Measurements from ENCODE around the gene KDM5A.

The KDM5A gene

DNA sequence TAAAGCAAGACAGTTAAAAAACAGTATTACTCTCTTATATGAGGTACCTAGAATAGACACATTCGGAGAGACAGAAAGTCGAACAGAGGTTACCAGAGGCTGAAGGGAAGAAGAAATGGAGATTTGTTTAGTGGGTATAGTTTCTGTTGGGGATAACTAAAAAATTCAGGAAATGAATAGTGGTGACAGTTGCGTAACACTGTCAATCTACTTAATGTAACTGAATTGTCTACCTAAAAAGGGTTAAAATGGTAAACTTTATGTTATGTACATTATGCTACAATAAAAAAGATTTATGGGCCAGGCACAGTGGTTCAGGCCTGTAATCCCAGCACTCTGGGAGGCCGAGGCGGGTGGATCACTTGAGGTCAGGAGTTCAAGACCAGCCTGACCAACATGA lies 95.9 kb downstream of the KDM5A start:
- DNase-seq (ENCODE audit: low read depth), result peak; percentile 28
- no peak for TF ChIP-seq MYC (IDR thresholded peaks at IDR 0.05; ENCODE audit: low read depth, low read length)

DNA sequence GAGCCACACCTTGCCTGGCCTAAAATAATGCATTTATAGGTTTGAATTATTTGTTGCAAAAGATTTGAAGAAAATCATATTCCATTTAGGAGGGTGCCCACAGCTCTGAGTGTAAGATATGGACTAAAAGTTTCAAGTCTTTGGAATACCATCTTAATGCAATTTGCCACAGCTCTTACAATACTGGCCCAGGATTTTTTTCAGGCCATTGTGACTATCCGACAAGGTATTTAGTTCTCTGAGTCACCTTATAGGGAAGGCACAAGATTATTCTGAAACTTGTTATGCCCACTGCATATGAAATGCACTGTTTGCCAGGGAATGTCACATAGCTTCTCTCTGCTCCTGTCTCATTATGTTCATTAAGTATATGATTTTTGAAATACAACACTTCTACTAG lies 96.9 kb downstream of the KDM5A start:
- TF ChIP-seq CTCF (IDR thresholded peaks at IDR 0.05; ENCODE audit: low read depth, low read length), result no peak
- no peak for TF ChIP-seq MAX (IDR thresholded peaks at IDR 0.05; ENCODE audit: low read depth, low read length)
- no peak for TF ChIP-seq MYC (IDR thresholded peaks at IDR 0.05; ENCODE audit: low read depth, low read length)
- H3K4me3 ChIP-seq (ENCODE audit: low read depth, low read length), result no peak overlapping the region
- DNase-seq (ENCODE audit: low read depth), result no peak

More for the DNA sequence above, 95.9 kb downstream of the KDM5A start:
- H3K4me3 ChIP-seq (ENCODE audit: low read depth, low read length), result no peak overlapping the region

DNA sequence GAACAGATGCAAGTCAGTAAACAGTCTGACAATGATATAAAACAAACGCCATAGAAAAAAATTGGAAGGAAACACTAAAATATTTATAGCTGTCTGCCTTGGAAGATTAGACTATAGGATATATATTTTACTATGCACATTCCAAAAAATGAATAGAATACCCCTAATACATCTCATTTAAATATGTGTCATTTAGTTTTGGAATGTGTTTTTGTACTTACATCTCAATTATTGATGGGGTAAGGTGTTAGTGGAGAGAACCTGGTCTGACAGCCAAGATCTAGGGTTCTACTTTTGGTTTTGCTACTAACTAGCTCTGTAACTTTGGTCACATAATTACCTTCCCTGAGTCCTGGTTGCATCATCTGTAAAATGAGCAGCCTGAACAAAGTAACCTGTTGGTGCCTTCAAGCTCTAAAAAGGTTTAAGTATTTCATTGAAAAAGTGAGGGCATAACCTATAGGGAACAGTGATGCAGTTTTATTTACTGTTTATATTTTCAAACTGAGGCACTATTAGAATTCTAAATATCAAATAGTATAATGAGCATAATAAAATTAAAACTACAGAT lies 97.9 kb downstream of the KDM5A start:
- no peak overlapping the region for H3K4me3 ChIP-seq (ENCODE audit: low read depth, low read length)
- DNase-seq (ENCODE audit: low read depth), result no peak
- TF ChIP-seq MAX (IDR thresholded peaks at IDR 0.05; ENCODE audit: low read depth, low read length) (no peak), POLR2A (IDR thresholded peaks at IDR 0.05; ENCODE audit: extremely low read depth, insufficient read length) (no peak), CTCF (IDR thresholded peaks at IDR 0.05; ENCODE audit: low read depth, low read length) (no peak), MYC (IDR thresholded peaks at IDR 0.05; ENCODE audit: low read depth, low read length) (no peak)

DNA sequence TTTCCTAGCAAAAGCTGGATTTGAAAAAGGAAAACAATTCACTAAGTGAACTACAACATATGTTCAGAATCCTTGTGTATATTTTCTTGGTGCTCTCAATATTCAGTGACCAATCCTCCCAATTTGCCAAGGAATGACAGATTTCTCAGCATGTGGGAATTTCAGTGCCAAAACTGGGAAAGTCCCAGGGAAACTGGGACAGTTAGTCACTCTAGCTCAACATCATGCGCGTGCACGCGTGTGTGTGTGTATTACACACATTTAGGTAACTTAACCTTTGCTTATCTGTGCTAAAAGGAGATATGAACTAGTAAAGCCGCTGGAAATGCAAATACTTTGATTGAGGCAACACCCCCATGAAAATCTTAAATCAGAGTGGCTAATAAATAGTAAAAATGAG lies 100.4 kb downstream of the KDM5A start:
- no peak for TF ChIP-seq MAX (IDR thresholded peaks at IDR 0.05; ENCODE audit: low read depth, low read length)
- no peak for TF ChIP-seq CTCF (IDR thresholded peaks at IDR 0.05; ENCODE audit: low read depth, low read length)
- no peak for DNase-seq (ENCODE audit: low read depth)
- no peak overlapping the region for H3K4me3 ChIP-seq (ENCODE audit: low read depth, low read length)

DNA sequence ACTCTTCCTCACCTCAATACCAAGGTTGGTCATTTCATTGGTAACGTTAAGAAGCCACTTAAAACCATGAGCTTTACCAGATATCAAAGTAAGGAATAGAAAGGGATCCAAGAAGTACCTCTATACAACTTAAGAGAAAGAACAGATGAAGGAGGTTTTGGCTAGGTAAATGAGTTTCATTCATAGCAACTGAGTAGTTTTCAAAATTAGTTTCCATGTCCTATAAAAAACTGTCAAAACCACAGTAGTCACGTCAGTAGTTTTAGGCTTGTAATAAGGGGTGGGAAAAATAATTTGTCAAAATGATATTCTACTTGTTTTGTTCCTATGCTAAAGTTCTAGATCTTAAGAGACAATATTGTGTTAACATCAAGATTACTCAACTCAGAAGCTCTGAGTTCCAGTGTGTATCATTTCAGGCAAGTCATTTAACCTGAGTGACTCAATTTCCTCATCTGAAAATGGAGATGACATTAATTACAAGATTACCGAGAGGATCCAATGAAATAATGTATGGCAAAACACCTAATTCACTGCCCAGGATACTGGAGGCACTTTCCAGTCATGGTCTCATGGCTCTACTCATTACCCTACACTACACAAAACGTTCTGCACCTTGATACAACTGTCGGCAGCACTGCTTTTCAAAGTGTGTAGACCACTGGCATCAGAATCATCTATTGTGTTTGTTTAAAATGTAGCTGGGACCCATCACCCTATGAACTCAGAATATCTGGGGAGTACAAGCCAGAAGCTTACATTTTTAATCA lies 102.4 kb downstream of the KDM5A start:
- H3K4me3 ChIP-seq (ENCODE audit: low read depth, low read length), result no peak overlapping the region
- DNase-seq (ENCODE audit: low read depth), result no peak
- TF ChIP-seq POLR2A (IDR thresholded peaks at IDR 0.05; ENCODE audit: extremely low read depth, insufficient read length) (no peak), CTCF (IDR thresholded peaks at IDR 0.05; ENCODE audit: low read depth, low read length) (no peak), MAX (IDR thresholded peaks at IDR 0.05; ENCODE audit: low read depth, low read length) (no peak)

DNA sequence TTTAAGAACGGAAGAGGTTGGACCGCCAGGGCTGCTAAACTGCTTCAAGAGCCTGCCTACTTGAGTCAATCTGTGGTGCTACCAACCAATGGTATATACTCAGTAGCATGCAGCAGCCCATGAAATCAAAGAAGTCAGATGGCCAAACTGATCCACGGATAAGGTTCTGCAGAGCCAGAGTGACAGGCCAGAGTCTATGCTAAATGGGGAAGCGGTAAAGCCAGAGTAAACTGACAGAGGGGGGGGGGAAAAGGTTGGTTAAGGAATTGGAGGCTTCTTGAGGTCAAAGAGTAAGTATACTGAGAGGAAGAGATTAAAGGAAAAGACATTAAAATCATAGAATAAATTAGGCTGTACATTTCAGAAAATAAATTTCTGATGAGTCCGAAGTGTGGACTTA lies 111.1 kb downstream of the KDM5A start:
- no peak overlapping the region for H3K4me3 ChIP-seq (ENCODE audit: low read depth, low read length)
- no peak for DNase-seq (ENCODE audit: low read depth)
- TF ChIP-seq POLR2A (IDR thresholded peaks at IDR 0.05; ENCODE audit: extremely low read depth, insufficient read length), result no peak
- no peak for TF ChIP-seq MAX (IDR thresholded peaks at IDR 0.05; ENCODE audit: low read depth, low read length)
- no peak for TF ChIP-seq MYC (IDR thresholded peaks at IDR 0.05; ENCODE audit: low read depth, low read length)
- TF ChIP-seq CTCF (IDR thresholded peaks at IDR 0.05; ENCODE audit: low read depth, low read length), result no peak
